ENCODE measurements around the gene SMAD9.

Gene SMAD9

DNA sequence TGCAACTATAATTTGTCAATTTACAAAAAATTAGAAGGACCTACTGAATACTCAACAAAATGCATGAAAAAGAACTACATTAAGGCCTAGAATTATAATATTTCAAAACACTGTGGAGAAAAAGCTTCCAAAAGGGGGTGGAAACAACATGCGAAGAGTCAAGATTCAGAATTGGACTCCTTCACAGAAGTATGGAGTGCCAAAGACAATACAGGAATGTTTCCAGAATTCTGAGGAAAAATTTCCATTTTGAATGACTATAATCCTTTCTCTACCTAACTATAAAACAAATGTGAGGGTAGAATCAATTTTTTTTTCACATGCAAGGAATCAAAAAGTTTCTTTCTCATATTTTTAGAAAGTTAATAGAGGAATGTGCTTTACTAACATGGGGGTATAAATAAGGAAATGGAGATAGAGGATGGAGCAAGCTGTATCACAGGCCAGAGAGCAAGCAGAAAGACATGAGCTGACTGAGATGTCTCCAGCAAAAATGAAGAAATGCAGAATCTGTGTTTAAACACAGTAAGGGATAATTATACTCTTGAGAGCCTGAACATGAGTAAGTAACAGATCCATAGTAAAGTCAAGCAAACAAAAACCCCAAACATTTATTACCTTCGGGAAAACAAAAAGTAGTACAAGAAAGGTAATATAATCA is 39.5 kb upstream of the SMAD9 start:
- TF ChIP-seq, protein P1, sequence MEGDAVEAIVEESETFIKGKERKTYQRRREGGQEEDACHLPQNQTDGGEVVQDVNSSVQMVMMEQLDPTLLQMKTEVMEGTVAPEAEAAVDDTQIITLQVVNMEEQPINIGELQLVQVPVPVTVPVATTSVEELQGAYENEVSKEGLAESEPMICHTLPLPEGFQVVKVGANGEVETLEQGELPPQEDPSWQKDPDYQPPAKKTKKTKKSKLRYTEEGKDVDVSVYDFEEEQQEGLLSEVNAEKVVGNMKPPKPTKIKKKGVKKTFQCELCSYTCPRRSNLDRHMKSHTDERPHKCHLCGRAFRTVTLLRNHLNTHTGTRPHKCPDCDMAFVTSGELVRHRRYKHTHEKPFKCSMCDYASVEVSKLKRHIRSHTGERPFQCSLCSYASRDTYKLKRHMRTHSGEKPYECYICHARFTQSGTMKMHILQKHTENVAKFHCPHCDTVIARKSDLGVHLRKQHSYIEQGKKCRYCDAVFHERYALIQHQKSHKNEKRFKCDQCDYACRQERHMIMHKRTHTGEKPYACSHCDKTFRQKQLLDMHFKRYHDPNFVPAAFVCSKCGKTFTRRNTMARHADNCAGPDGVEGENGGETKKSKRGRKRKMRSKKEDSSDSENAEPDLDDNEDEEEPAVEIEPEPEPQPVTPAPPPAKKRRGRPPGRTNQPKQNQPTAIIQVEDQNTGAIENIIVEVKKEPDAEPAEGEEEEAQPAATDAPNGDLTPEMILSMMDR (IDR thresholded peaks at IDR 0.05; ENCODE audit: low read depth, low read length, poor library complexity, severe bottlenecking): no peak
- no peak for TF ChIP-seq EZH2phosphoT487 (IDR thresholded peaks at IDR 0.05; ENCODE audit: borderline replicate concordance, low read length)
- Histone ChIP-seq H3K36me3 (ENCODE audit: control insufficient read depth, low read length) (peaks cover 66% of the 10 kb centered on the region), H3F3A (ENCODE audit: control insufficient read depth, insufficient read depth) (no peaks in the 10 kb centered on the region), H3K4me3 (ENCODE audit: low read length) (no peak overlapping the region), H4K20me1 (ENCODE audit: control insufficient read depth, insufficient read depth, low read depth, low read length) (no peaks in the 10 kb centered on the region), H3K9me2 (replicated peaks; ENCODE audit: control insufficient read depth, low read length) (no peaks in the 10 kb centered on the region), H3K9me3 (ENCODE audit: control insufficient read depth, insufficient read depth, low read length) (no peaks in the 10 kb centered on the region), H3K4me2 (ENCODE audit: low read length) (no peak overlapping the region), H3K79me2 (ENCODE audit: control insufficient read depth, low read length) (no peaks in the 10 kb centered on the region), H3K4me1 (ENCODE audit: control insufficient read depth, low read length) (peaks cover 6% of the 10 kb centered on the region; the same call in 1 of the 2 replicates), H3K27ac (ENCODE audit: low read depth, low read length) (no peak overlapping the region), H3K27me3 (ENCODE audit: control insufficient read depth, low read length) (no peaks in the 10 kb centered on the region)

DNA sequence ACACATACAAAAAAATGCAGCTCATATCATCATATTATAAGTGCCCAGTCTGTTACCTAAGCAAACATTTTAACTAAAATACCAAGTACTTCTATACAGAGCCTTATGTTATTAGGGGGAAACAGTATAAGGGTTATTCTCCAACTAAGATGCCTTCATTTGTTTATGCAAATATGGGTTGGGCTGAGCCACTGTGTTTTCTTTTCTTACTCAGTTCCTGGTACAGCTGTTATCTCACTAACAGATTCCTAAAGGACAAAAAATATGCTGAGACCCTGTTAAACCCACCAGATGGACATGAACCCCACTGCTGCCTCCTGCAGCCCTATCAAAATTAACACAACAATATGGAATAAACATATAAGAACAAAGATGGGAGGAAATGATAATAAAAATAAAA is 34.5 kb upstream of the SMAD9 start:
- H3F3A ChIP-seq (ENCODE audit: control insufficient read depth, insufficient read depth): no peaks in the 10 kb centered on the region
- peaks cover 11% of the 10 kb centered on the region; the same call in 1 of the 2 replicates for H3K4me1 ChIP-seq (ENCODE audit: control insufficient read depth, low read length)
- H3K9me3 ChIP-seq (ENCODE audit: control insufficient read depth, insufficient read depth, low read length): no peaks in the 10 kb centered on the region
- H3K9me2 ChIP-seq (replicated peaks; ENCODE audit: control insufficient read depth, low read length): no peaks in the 10 kb centered on the region
- no peaks in the 10 kb centered on the region for H4K20me1 ChIP-seq (ENCODE audit: control insufficient read depth, insufficient read depth, low read depth, low read length)
- no peak overlapping the region for H3K4me3 ChIP-seq (ENCODE audit: low read length)
- no peak overlapping the region for H3K4me2 ChIP-seq (ENCODE audit: low read length)
- H3K36me3 ChIP-seq (ENCODE audit: control insufficient read depth, low read length): peaks cover 62% of the 10 kb centered on the region
- no peak overlapping the region for H3K27ac ChIP-seq (ENCODE audit: low read depth, low read length)
- H3K79me2 ChIP-seq (ENCODE audit: control insufficient read depth, low read length): no peaks in the 10 kb centered on the region
- no peak for TF ChIP-seq EZH2phosphoT487 (IDR thresholded peaks at IDR 0.05; ENCODE audit: borderline replicate concordance, low read length)
- TF ChIP-seq, protein P1 (IDR thresholded peaks at IDR 0.05; ENCODE audit: low read depth, low read length, poor library complexity, severe bottlenecking): no peak
- no peaks in the 10 kb centered on the region for H3K27me3 ChIP-seq (ENCODE audit: control insufficient read depth, low read length)

DNA sequence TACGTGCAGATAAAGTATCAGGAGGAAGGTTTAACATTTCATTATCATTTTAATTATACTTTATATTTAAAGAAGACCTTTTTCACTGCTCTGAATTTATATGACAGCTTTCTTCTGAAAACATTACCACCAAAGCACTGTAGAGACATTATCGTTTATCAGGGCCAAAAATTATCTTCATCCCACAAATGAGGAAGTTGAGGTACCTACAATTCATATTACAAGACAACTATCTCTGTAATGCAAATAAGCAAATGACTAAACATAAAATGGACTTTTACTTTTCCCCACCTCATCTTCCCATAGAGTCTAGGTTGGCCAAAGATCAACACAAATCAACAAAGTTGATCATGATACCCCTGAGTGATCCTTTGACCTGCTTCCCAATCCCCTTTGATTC is 30.9 kb upstream of the SMAD9 start:
- Histone ChIP-seq H3K79me2 (ENCODE audit: control insufficient read depth, low read length) (no peaks in the 10 kb centered on the region), H3K9me3 (ENCODE audit: control insufficient read depth, insufficient read depth, low read length) (no peaks in the 10 kb centered on the region), H3K27ac (ENCODE audit: low read depth, low read length) (no peak overlapping the region), H3K4me2 (ENCODE audit: low read length) (no peak overlapping the region), H4K20me1 (ENCODE audit: control insufficient read depth, insufficient read depth, low read depth, low read length) (no peaks in the 10 kb centered on the region), H3K27me3 (ENCODE audit: control insufficient read depth, low read length) (no peaks in the 10 kb centered on the region), H3K9me2 (replicated peaks; ENCODE audit: control insufficient read depth, low read length) (no peaks in the 10 kb centered on the region), H3F3A (ENCODE audit: control insufficient read depth, insufficient read depth) (no peaks in the 10 kb centered on the region), H3K36me3 (ENCODE audit: control insufficient read depth, low read length) (peaks cover 50% of the 10 kb centered on the region), H3K4me3 (ENCODE audit: low read length) (no peak overlapping the region), H3K4me1 (ENCODE audit: control insufficient read depth, low read length) (peaks cover 11% of the 10 kb centered on the region; the same call in 1 of the 2 replicates)
- TF ChIP-seq, protein P1 (IDR thresholded peaks at IDR 0.05; ENCODE audit: low read depth, low read length, poor library complexity, severe bottlenecking): no peak
- TF ChIP-seq EZH2phosphoT487 (IDR thresholded peaks at IDR 0.05; ENCODE audit: borderline replicate concordance, low read length): no peak

All from DOHH2 (cell line).